ENCODE measurements around the gene FGF3.

FGF3 gene

GRCh38 chr11:69844396-69844795, 25.2 kb upstream of the FGF3 start:
- no peak for DNase-seq (ENCODE audit: low read depth in 2 of 2)

- no peak for DNase-seq (ENCODE audit: low read depth in 2 of 2)
Measured at GRCh38 chr11:69843529-69843921, 24.3 kb upstream of the FGF3 start.

GRCh38 chr11:69842746-69843528, 23.7 kb upstream of the FGF3 start:
- no peak for DNase-seq (ENCODE audit: low read depth in 2 of 2)

DNA sequence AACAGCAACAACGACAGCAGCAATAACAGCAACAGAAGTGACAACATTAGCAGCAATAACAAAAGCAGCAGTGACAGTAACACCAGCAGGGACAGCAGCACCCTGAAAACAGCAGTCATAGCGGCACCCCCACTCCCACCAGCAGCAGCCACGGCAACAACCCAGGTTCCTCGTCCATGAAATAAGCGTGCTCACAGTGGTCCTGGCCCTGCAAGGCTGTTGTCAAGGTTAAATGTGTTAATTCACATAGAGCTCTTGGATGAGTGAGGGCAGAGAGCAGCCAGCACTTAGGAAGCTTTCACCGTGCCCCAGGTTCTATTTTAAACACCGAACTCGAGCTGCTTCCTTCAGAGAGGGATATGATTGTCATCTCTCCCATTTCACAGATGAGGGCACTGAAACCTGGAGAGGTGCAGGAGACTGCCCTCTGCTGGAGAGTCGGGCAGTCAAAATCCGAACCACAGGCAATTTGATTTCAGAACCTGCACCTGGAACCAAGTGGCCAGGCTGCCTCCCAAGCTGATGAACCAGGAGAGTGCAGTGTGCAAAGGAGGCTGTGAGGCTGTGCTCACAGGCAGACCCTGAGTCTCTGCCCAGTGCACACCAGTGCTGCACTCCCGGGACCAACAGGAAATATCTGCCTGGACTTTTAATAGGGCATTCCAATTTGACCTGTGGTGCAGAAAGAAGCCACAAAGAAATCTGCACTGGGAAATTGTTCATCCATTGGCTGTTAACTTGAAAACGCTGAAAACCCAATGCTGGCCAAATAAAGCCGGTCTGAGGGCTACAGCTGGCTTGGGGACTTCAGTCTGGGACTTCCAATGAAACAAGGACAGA, 22.9 kb upstream of the FGF3 start:
- DNase-seq (ENCODE audit: low read depth in 2 of 2): no peak

DNA sequence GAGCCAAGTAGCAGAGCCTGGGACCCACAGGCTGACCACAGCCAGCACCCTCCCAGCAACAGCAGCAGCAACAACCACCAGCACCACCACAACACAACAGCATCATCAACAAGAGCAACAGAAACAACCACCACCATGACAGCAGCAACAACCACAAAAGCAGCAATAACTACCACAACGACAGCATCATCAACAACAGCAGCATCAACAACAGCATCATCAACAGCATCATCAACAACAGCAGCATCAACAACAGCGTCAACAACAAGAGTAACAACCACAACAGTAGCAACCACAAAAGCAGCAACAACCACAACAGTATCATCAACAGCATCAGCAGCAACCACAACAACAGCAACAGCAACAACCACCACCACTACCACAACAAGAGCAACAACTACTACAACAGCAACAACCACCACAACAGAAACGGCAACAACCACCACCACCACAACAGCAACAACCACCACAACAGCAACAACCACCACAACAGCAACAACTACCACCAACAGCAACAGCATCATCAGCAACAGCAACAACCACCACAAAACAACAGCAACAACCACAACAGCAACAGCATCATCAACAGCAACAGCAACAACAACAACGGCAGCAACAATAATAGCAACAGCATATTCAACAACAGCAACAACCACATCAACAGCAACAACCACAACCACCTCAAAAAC, 22.1 kb upstream of the FGF3 start:
- DNase-seq (ENCODE audit: low read depth in 2 of 2): no peak

GRCh38 chr11:69840371-69841169, 21.4 kb upstream of the FGF3 start:
- DNase-seq (ENCODE audit: low read depth in 2 of 2): no peak

DNA sequence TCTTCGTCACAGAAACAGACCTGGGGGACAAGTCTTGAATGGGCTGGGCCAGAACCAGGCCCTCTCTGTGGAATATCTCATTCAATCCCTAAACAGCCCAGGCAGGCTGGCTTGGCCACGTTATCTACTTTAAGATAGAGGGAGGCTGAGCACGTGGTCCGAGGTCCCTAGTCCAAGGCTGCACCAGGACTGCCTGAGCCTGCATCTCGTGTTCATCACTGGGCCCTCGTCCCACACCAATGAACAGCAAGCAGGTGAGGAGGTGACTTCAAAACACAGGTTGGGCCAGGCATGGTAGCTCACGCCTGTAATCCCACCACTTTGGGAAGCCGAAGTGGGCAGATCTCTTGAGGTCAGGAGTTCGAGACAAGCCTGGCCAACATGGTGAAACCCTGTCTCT, 20.3 kb upstream of the FGF3 start:
- no peak for DNase-seq (ENCODE audit: low read depth in 2 of 2)

DNA sequence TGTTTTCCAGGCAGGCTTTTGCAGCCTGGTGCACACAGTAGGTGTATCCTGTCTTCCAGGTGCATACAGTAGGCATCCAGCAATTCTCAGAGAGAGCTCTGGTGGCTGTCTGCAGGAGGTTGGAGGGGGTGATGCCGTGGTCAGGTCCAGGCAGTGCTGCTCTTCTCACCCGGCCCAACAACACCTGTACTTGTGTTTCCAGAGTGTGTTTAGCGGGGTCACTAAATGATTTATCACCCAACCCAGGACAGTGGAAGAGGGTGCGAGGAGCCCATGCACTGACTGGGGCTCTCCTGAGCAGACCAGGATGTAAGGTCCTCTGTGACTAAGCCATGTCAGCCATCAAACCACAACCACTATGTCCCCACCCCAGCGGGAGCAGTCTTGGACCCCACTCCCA, 18.6 kb upstream of the FGF3 start:
- DNase-seq (ENCODE audit: low read depth in 2 of 2): no peak

DNA sequence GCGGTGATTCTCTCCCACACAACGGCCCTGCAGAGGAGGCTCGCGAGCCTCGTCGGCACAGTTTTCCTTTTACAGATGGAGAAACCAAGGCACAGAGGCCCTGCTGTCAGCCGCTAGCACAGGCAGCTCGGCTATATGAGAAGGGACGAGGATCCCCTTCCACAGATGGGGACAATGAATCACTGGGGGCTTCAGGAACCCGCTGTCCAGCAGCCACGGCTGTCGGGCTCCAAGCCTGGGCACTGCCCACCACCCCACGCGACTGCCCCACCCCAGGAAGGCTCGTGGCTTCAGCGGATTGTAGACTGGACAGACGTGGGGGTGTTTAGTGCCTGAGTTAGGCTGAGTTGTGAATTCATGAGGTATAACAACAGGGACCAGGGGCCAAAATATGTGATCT, 17.2 kb upstream of the FGF3 start:
- DNase-seq (ENCODE audit: low read depth in 2 of 2): no peak

DNA sequence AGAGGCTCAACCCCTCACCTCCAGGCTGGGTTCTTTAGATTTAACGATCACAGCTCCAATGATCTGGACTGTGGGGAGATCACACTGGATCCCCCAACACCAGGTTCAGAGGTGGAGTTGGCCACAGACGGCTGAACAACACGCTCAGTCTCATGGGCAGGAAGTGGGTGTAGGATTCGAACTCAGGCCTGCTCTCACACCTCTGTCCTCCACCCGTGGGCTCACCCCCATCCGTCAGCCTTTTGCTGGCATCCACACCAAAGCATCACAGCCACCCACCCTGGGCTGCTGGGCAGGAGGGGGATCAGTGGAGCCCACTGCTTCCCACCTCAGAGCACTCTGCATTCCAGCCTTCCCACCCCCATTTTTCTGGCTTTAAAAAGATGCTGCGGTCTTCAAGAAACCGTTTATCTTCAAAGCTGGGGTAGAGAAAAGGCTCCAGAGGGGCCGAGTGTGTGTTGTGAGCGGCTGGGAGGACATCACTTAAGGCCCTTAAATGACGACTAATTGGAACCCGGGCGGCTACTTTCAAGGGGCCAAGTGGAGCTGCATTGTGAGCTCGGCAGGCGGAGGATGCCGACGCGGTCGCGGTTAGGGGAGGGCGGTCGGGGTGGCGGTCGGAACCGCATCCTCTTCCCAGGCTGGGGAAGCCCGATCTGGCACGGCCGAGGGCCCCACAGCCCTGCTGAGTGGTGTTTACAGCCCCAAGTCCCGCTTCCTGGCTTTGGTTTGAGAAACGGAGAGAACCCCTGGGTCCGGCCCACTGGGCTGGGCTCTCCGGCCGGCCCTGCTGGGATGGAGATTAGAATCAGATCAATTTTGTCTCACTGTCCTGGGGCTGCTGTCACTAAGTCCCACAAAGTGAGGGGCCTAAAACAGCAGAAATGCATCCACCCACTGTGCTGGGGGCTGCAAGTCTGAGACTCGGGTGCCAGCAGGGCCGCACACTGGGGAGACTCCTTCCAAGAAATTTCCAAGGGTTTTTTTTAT, 15.9 kb upstream of the FGF3 start:
- DNase-seq (ENCODE audit: low read depth in 2 of 2): no peak

DNA sequence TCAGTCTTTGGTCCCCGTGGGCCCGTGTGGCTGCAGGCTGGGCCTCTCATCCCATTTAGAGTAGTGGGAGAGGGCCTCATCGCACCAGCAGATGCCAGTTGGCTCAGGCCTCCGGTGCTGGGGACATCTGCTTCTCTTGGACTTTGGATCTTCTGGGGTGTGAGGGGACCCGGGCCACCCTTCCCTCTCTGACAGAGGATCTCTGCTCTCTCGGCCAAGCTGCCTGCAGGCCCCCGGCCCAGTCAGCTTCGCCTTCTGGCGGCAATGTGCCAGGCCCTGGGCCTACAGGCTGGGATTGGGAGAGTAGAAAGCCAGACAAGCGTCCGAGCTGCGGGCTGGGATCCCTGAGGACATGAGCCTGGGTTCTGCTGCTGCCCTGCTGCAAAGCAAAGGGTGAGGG, 15.0 kb upstream of the FGF3 start:
- no peak for DNase-seq (ENCODE audit: low read depth in 2 of 2)

GRCh38 chr11:69832561-69833413, 13.6 kb upstream of the FGF3 start:
- no peak for DNase-seq (ENCODE audit: low read depth in 2 of 2)

- DNase-seq (ENCODE audit: low read depth in 2 of 2): no peak
Measured at GRCh38 chr11:69831985-69832384, 12.8 kb upstream of the FGF3 start.

- DNase-seq (ENCODE audit: low read depth in 2 of 2): no peak
Measured at GRCh38 chr11:69830086-69830485, 10.9 kb upstream of the FGF3 start.

DNA sequence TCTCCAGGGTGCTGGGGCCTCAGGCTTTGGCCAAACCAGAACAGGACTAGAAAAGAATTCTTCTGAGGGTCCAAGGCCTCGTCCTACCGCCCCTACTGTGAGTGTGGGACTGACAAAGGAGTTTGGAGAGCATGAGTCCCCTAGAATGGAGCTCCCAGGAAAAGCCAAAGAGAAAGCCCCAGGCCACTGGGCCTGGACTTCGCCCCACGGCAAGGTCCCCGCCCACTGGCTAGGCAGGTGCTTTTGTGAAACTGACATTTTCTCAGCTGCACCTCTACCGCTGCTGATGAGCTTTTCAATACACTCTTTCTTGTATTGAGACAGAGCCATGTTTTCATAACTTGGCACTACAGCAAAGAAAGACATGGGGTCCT, 9.7 kb upstream of the FGF3 start:
- no peak for DNase-seq (ENCODE audit: low read depth in 2 of 2)

DNA sequence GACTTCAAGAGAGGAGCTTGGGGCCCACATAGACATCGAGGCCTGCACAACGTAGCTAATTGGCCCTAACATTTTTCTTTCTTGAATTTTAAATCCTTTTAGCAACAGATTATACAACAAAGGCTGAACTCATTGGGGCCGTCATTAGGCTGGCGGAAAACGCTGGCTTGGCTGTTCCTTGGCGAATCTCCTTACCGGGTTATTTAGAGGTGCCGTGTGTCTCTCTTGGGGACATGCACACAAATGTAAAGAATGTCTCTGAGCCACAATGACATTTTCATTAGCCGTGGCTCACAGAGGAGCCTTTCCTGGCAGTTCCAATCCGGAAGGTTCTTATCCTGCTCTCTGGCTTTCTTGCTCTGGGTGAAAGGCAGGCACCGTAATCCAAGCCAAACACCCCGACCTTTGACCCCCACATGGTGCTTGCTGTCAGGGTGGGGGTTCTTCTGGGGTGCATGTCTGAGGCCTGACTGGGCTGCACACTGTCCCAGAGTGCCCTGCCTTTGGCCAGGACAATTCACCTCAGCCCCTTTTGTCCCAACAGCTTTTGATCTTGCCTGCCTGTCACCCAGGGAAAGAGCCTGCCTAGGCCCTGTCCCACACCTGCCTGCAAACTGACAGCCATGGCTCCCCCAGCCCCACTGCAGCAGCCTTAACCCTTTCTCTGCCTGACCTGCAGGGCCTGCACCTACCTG, 9.2 kb upstream of the FGF3 start:
- no peak for DNase-seq (ENCODE audit: low read depth in 2 of 2)

DNA sequence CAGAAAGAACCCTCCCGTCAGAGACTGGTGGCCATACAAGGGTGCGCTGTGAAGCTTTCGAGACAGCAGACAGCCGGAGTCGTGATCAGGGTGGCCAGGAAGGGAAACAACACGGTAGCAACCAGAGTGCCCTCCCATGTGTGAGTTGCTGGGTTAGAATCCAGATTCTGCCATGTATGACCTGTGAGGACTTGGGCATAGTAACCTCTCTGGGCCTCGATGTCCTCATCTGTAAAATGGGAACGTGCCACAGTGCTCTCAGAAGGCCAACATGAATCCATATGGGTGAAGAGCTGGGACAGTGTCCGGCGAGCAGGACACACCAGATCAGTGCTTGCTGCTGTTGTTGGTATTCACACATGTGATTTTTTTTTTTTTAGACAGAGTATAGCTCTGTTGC, 7.6 kb upstream of the FGF3 start:
- no peak for DNase-seq (ENCODE audit: low read depth in 2 of 2)

GRCh38 chr11:69825941-69826340, 6.7 kb upstream of the FGF3 start:
- no peak for DNase-seq (ENCODE audit: low read depth in 2 of 2)

All from stimulated activated CD8-positive, alpha-beta memory T cell treated with anti-CD3 and anti-CD28 coated beads, Interleukin-15, amount 100 ng/mL, for 4 hours (primary cell).